Measurements from ENCODE around the gene ZHX3.
"Not testable (repeated sequence)": the region's sequence is repeated elsewhere in the genome, so short reads cannot be mapped to it uniquely, and the experiment has no call there.

ZHX3 gene

GRCh38 chr20:41135187-41135887, 182.2 kb downstream of the ZHX3 start:
- in situ Hi-C loops (cut with MboI; ENCODE audit: low pct_unique_long_range_greater_than_20kb, low sequenced_read_pairs) = no loop called here
- DNase-seq = peak; percentile 72

- DNase-seq = no peak
- in situ Hi-C loops (cut with MboI; ENCODE audit: low pct_unique_long_range_greater_than_20kb, low sequenced_read_pairs) = no loop called here
These were observed 183.0 kb downstream of the ZHX3 start for GRCh38 chr20:41134362-41135186.

DNA sequence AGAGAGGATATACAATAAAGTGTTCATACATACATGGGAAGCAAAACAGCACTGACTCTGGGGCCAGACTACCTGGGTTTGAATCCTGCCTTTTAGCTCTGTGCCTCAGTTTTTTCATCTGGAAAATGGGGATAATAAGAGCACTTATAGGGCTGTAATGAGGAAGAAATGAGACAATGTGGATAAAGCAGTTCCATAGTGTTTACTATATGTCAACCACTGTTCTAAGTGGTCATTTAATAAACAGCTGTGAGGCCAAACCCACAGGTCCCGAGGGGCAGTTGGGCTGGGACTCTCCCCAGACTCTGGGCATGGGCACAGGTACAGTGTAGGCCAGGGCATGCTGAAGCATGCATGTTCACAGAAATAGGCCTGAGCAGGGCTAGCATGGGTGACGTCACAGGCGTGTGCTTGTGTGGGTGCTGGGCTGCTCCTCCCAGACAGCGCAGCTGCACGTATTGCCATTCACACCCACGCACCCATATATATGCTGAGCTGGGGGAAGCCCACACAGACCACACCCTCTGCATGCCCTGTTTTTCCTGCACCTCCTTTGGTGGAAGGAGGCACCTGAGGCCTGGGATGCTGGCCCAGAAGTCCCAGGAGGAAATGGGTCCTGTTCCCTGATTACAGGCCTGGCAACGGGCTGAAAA, 183.7 kb downstream of the ZHX3 start:
- DNase-seq = no peak
- in situ Hi-C loops (cut with MboI; ENCODE audit: low pct_unique_long_range_greater_than_20kb, low sequenced_read_pairs) = no loop called here

DNA sequence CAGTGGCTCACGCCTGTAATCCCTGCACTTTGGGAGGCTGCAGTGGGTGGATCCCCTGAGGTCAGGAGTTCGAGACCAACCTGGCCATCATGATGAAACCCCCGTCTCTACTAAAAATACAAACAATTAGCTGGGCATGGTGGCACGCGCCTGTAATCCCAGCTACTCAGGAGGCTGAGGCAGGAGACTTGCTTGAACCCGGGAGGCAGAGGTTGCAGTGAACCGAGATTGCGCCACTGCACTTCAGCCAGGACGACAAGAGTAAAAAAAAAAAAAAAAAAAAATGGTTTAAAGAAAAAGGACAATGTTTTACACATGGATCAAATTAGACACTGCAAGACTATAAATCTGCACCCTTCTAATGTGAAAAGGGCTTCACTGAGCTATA, 185.1 kb downstream of the ZHX3 start:
- DNase-seq; in situ Hi-C loops (cut with MboI; ENCODE audit: low pct_unique_long_range_greater_than_20kb, low sequenced_read_pairs): not testable (repeated sequence)

DNA sequence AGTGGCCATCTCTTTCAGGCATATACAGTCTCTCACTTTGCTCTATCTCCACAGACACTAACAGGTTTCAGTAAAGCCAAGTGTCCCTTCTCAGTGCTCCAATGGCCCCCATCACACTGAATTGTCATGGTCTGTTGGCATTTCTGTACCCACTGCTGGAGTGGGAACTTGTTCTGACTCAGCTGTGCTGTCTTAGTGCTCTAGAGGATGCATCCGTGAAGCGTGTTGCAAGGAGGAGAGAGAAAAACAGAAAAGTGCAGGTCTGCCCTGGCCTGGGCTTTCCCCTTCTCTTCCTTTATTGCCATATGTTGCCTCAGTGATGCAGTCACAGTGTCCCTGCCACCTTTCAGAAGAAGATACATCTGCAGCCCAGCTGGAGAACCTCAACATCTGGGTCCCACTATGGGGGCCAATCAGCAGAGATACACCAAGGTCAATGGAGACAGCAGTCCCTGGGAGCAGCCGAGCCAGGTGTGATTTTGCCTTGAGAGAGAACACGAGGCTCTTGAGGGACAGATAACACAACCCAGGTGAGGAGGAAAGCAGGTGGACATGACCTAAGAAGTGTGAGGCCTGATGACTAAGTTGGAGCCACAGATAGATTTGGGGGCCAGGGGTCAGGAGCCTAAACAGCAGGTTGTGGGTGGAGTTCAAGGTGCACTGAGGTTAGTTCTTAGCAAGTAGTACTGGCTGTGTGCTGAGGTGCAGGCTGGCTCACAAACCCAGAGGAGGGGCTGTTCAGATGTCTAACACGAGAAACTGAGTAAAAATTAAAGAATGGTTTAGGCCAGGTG, 185.7 kb downstream of the ZHX3 start:
- in situ Hi-C loops (cut with MboI; ENCODE audit: low pct_unique_long_range_greater_than_20kb, low sequenced_read_pairs) = no loop called here
- DNase-seq = no peak

Data from KBM-7 (cell line).